TTC549 (cell line): ENCODE results near the gene KMT2A.
"Not testable (repeated sequence)": the region's sequence is repeated elsewhere in the genome, so short reads cannot be mapped to it uniquely, and the experiment has no call there.

ENCODE experiments used
- FAIRE-seq: peaks from 2 replicates; lab custom pipeline; 2012; peaks lifted over from hg19 to GRCh38; lab: Jason Lieb, UNC

Gene KMT2A

GRCh38 chr11:118533769-118534729 is 97.8 kb downstream of the KMT2A start:
- no peak for FAIRE-seq

- FAIRE-seq, result no peak
These were observed 99.0 kb downstream of the KMT2A start for GRCh38 chr11:118535261-118535660.

GRCh38 chr11:118536726-118537125 is 100.4 kb downstream of the KMT2A start:
- no peak for FAIRE-seq

GRCh38 chr11:118537409-118537980 is 101.2 kb downstream of the KMT2A start:
- FAIRE-seq, result no peak

- FAIRE-seq, result no peak
These were observed 107.8 kb downstream of the KMT2A start for GRCh38 chr11:118544010-118544646.

GRCh38 chr11:118544647-118545010 is 108.3 kb downstream of the KMT2A start:
- FAIRE-seq, result no peak

GRCh38 chr11:118545533-118545932 is 109.2 kb downstream of the KMT2A start:
- no peak for FAIRE-seq

GRCh38 chr11:118547132-118547531 is 110.8 kb downstream of the KMT2A start:
- no peak for FAIRE-seq

GRCh38 chr11:118552341-118552740 is 116.0 kb downstream of the KMT2A start:
- FAIRE-seq, result no peak

- FAIRE-seq, result no peak
These were observed 124.5 kb downstream of the KMT2A start for GRCh38 chr11:118560806-118561205.

- FAIRE-seq, result no peak
These were observed 128.8 kb downstream of the KMT2A start for GRCh38 chr11:118565051-118565450.

- FAIRE-seq, result no peak
These were observed 133.4 kb downstream of the KMT2A start for GRCh38 chr11:118569670-118570069.

GRCh38 chr11:118570787-118571186 is 134.5 kb downstream of the KMT2A start:
- FAIRE-seq, result no peak

GRCh38 chr11:118571701-118572060 is 135.4 kb downstream of the KMT2A start:
- FAIRE-seq, result not testable (repeated sequence)

- no peak for FAIRE-seq
These were observed 136.0 kb downstream of the KMT2A start, which contains the start of gene ARCN1 for GRCh38 chr11:118572061-118572980. ARCN1 (plus strand) TSS chr11:118572409; CDS start chr11:118572548, 139 bp downstream.

- FAIRE-seq, result no peak
These were observed 136.8 kb downstream of the KMT2A start for GRCh38 chr11:118572981-118573550.

- no peak for FAIRE-seq
These were observed 138.3 kb downstream of the KMT2A start for GRCh38 chr11:118574636-118575035.
